Spinal cord (tissue), 10 donors: ENCODE data around the gene SLC12A7. TPM values are rescaled to one million over a fixed set of nuclear protein-coding genes. Genes with fewer than 3 reads are reported as not detected.

Experiments used
- DNase-seq, 6 donors: peaks; one replicate each; pipeline versions ENCODE4 v3.0.0 to v3.0.0-alpha.2; 2013 to 2015; ENCODE audit warnings: low spot score in 6 of 6, low read depth in 4 of 6
- H3K27ac ChIP-seq: one replicate; pipeline ENCODE4 v1.5.1; 2013; ENCODE audit warnings: low read depth, low read length, control low read depth
- H3K27me3 ChIP-seq: one replicate; pipeline ENCODE4 v1.6.1; 2013; ENCODE audit warnings: low read length; ENCODE audit not compliant: control insufficient read depth, insufficient read depth
- H3K36me3 ChIP-seq: one replicate; pipeline ENCODE4 v1.6.1; 2013; ENCODE audit warnings: low read length; ENCODE audit not compliant: control insufficient read depth, insufficient read depth
- H3K4me1 ChIP-seq: one replicate; pipeline ENCODE4 v1.6.1; 2013; ENCODE audit warnings: low read length; ENCODE audit not compliant: control insufficient read depth, insufficient read depth
- H3K4me3 ChIP-seq: one replicate; pipeline ENCODE4 v1.5.1; 2013; ENCODE audit warnings: low read depth, low read length, control low read depth
- H3K9me3 ChIP-seq: one replicate; pipeline ENCODE4 v1.6.1; 2013; ENCODE audit warnings: low read length; ENCODE audit not compliant: control insufficient read depth, insufficient read depth
- WGBS: methylation state at CpG from one replicate; pipeline ENCODE4 v1.1.5; 2013; ENCODE audit warnings: missing lambda C conversion rate; ENCODE audit not compliant: insufficient coverage; 5-methylcytosine and 5-hydroxymethylcytosine counted together
- polyA plus RNA-seq, 2 donors: library from polyadenylated mRNA; unstranded; fragments of 120-200 nt; gene quantifications; one replicate each; pipeline ENCODE4 v1.2.1, GENCODE V29; 2013; ENCODE audit not compliant: insufficient read length in 2 of 2
- total RNA-seq, 2 donors: library from RNA; depleted of rRNA in 1 of 2; stranded (reverse); fragments of 120-200 nt in 1 of 2; fragments of >200 nt in 1 of 2; gene quantifications; one replicate each; pipeline versions ENCODE4 v1.2.3 to v1.2.4, GENCODE V29; 2013 to 2014
- donor health status: healthy.

The SLC12A7 gene
- total and polyA plus RNA-seq, 4 donors = 8.7 to 21.3 (median 16.4) TPM

GRCh38 chr5:1039706-1040260, 72.1 kb downstream of the SLC12A7 start:
- Histone ChIP-seq H3K27me3 (no peaks in the 10 kb centered on the region), H3K4me1 (no peaks in the 10 kb centered on the region), H3K9me3 (no peaks in the 10 kb centered on the region), H3K27ac (no peak overlapping the region), H3K36me3 (peaks cover 36% of the 10 kb centered on the region), H3K4me3 (no peak overlapping the region)
- WGBS = 99% methylated on average over 10 of the region's 18 CpGs
- no peak for DNase-seq

- Histone ChIP-seq H3K27me3 (no peaks in the 10 kb centered on the region), H3K9me3 (no peaks in the 10 kb centered on the region), H3K36me3 (peaks cover 42% of the 10 kb centered on the region), H3K4me3 (no peak overlapping the region), H3K4me1 (no peaks in the 10 kb centered on the region), H3K27ac (no peak overlapping the region)
- DNase-seq = no peak
- WGBS = 93% methylated on average over 16 of the region's 16 CpGs
Observed at GRCh38 chr5:1039210-1039548, 72.7 kb downstream of the SLC12A7 start.

GRCh38 chr5:1038417-1039209, 73.2 kb downstream of the SLC12A7 start:
- WGBS = 81% methylated on average over 27 of the region's 28 CpGs

GRCh38 chr5:1037671-1038416, 74.0 kb downstream of the SLC12A7 start:
- no peak for DNase-seq
- H3K4me1 ChIP-seq = peaks cover 9% of the 10 kb centered on the region
- WGBS = 92% methylated on average over 38 of the region's 43 CpGs
- H3K4me3 ChIP-seq = no peak overlapping the region
- H3K36me3 ChIP-seq = peaks cover 54% of the 10 kb centered on the region
- H3K27ac ChIP-seq = no peak overlapping the region
- no peaks in the 10 kb centered on the region for H3K9me3 ChIP-seq
- H3K27me3 ChIP-seq = no peaks in the 10 kb centered on the region

More at GRCh38 chr5:1038417-1039209, 73.2 kb downstream of the SLC12A7 start:
- H3K4me3 ChIP-seq = no peak overlapping the region
- no peaks in the 10 kb centered on the region for H3K27me3 ChIP-seq
- peaks cover 47% of the 10 kb centered on the region for H3K36me3 ChIP-seq
- no peak overlapping the region for H3K27ac ChIP-seq
- DNase-seq = no peak
- H3K9me3 ChIP-seq = no peaks in the 10 kb centered on the region
- peaks cover 3% of the 10 kb centered on the region for H3K4me1 ChIP-seq

- no peaks in the 10 kb centered on the region for H3K9me3 ChIP-seq
- H3K27ac ChIP-seq = no peak overlapping the region
- peaks cover 56% of the 10 kb centered on the region for H3K36me3 ChIP-seq
- peaks cover 10% of the 10 kb centered on the region for H3K4me1 ChIP-seq
- 69% methylated on average over 16 of the region's 16 CpGs for WGBS
- H3K4me3 ChIP-seq = no peak overlapping the region
- no peaks in the 10 kb centered on the region for H3K27me3 ChIP-seq
- no peak for DNase-seq
Observed at GRCh38 chr5:1037123-1037670, 74.7 kb downstream of the SLC12A7 start.

GRCh38 chr5:1036504-1037122, 75.2 kb downstream of the SLC12A7 start:
- DNase-seq = no peak
- H3K9me3 ChIP-seq = no peaks in the 10 kb centered on the region
- peaks cover 58% of the 10 kb centered on the region for H3K36me3 ChIP-seq
- no peak overlapping the region for H3K4me3 ChIP-seq
- no peaks in the 10 kb centered on the region for H3K27me3 ChIP-seq
- H3K4me1 ChIP-seq = peaks cover 12% of the 10 kb centered on the region
- 87% methylated on average over 20 of the region's 22 CpGs for WGBS
- no peak overlapping the region for H3K27ac ChIP-seq

- H3K36me3 ChIP-seq = peaks cover 56% of the 10 kb centered on the region
Observed at GRCh38 chr5:1035421-1036405, 76.2 kb downstream of the SLC12A7 start.

GRCh38 chr5:1034986-1035385, 76.9 kb downstream of the SLC12A7 start:
- DNase-seq = no peak
- Histone ChIP-seq H3K4me1 (peaks cover 22% of the 10 kb centered on the region), H3K4me3 (no peak overlapping the region), H3K9me3 (no peaks in the 10 kb centered on the region), H3K36me3 (peaks cover 53% of the 10 kb centered on the region), H3K27ac (no peak overlapping the region), H3K27me3 (no peaks in the 10 kb centered on the region)
- WGBS = 86% methylated on average over 2 of the region's 2 CpGs

More at GRCh38 chr5:1035421-1036405, 76.2 kb downstream of the SLC12A7 start:
- H3K4me3 ChIP-seq = no peak overlapping the region
- WGBS = 94% methylated on average over 24 of the region's 25 CpGs
- H3K4me1 ChIP-seq = peaks cover 17% of the 10 kb centered on the region
- no peak overlapping the region for H3K27ac ChIP-seq
- H3K27me3 ChIP-seq = no peaks in the 10 kb centered on the region
- DNase-seq = no peak
- H3K9me3 ChIP-seq = no peaks in the 10 kb centered on the region
